Naive thymus-derived CD4-positive, alpha-beta T cell (primary cell): ENCODE measurements around the gene CIBAR2. TPM values are rescaled to one million over a fixed set of nuclear protein-coding genes. Genes with fewer than 3 reads are reported as not detected.

Experiments
- ATAC-seq: fragments of 150-1000 bp; cut with Tn5 transposase; 2 replicates; pipeline ENCODE4 v1.10.0; 2021; ENCODE audit warnings: mild to moderate bottlenecking, moderate library complexity
- CTCF ChIA-PET: fragments of 350-600 bp; sonication (Branson Sonifier 250); formaldehyde crosslinking; loops from one replicate; lab custom pipeline; 2021; ENCODE audit warnings: antibody characterized with exemption; lab: Charles Lee
- POLR2A ChIA-PET: fragments of 350-600 bp; sonication (Branson Sonifier 250); formaldehyde crosslinking; loops from one replicate; lab custom pipeline; 2021; ENCODE audit warnings: antibody characterized with exemption, inconsistent platforms; lab: Charles Lee
- DNase-seq, 9 donors: peaks; one replicate each; pipeline versions ENCODE4 v3.0.0 to v3.0.0-alpha.2; 2020 to 2022; ENCODE audit warnings: mixed read lengths in 1 of 9
- H3K27ac ChIP-seq: one replicate; pipeline ENCODE4 v1.7.0; 2013; ENCODE audit warnings: mild to moderate bottlenecking, low read depth, low read length, moderate library complexity
- H3K27me3 ChIP-seq, 2 donors: one replicate each; pipeline ENCODE4 v1.7.0; 2013; ENCODE audit warnings: low read length in 2 of 2, mild to moderate bottlenecking in 2 of 2, moderate library complexity in 2 of 2; ENCODE audit not compliant: control insufficient read depth in 2 of 2, insufficient read depth in 2 of 2
- H3K36me3 ChIP-seq, 3 experiments: 1 replicate in 2 of 3; 2 replicates in 1 of 3; pipeline ENCODE4 v1.7.0; 2013; ENCODE audit warnings: low read length in 3 of 3, mild to moderate bottlenecking in 3 of 3, moderate library complexity in 1 of 3; ENCODE audit not compliant: insufficient read depth in 3 of 3, control insufficient read depth in 2 of 3
- H3K4me1 ChIP-seq, 2 donors: one replicate each; pipeline ENCODE4 v1.7.0; 2013; ENCODE audit warnings: low read length in 2 of 2, mild to moderate bottlenecking in 2 of 2, moderate library complexity in 1 of 2; ENCODE audit not compliant: control insufficient read depth in 2 of 2, insufficient read depth in 2 of 2
- H3K4me3 ChIP-seq: 2 replicates; pipeline ENCODE4 v1.7.0; 2013; ENCODE audit warnings: mild to moderate bottlenecking, low read length
- H3K9me3 ChIP-seq, 3 experiments: 1 replicate in 2 of 3; 2 replicates in 1 of 3; pipeline ENCODE4 v1.7.0; 2013; ENCODE audit warnings: low read length in 3 of 3; ENCODE audit not compliant: control insufficient read depth in 2 of 3
- H3K27ac Mint-ChIP-seq, 9 donors: one replicate each; pipeline ENCODE4 v1.8.0; 2020 to 2022; ENCODE audit warnings: mixed read lengths in 9 of 9, mild to moderate bottlenecking in 8 of 9, moderate library complexity in 5 of 9, inconsistent platforms in 2 of 9
- H3K27me3 Mint-ChIP-seq, 5 donors: one replicate each; pipeline ENCODE4 v1.8.0; 2021 to 2022; ENCODE audit warnings: mixed read lengths in 5 of 5, mild to moderate bottlenecking in 1 of 5
- H3K36me3 Mint-ChIP-seq, 5 donors: one replicate each; pipeline ENCODE4 v1.8.0; 2020 to 2022; ENCODE audit warnings: mixed read lengths in 5 of 5, mild to moderate bottlenecking in 3 of 5, inconsistent platforms in 1 of 5
- H3K4me1 Mint-ChIP-seq, 7 donors: one replicate each; pipeline ENCODE4 v1.8.0; 2020 to 2022; ENCODE audit warnings: mixed read lengths in 7 of 7, mild to moderate bottlenecking in 3 of 7, inconsistent platforms in 1 of 7
- H3K4me3 Mint-ChIP-seq, 10 donors: one replicate each; pipeline ENCODE4 v1.8.0; 2020 to 2022; ENCODE audit warnings: mild to moderate bottlenecking in 10 of 10, mixed read lengths in 10 of 10, moderate library complexity in 6 of 10, inconsistent platforms in 2 of 10
- H3K9me3 Mint-ChIP-seq, 11 donors: one replicate each; pipeline ENCODE4 v1.8.0; 2020 to 2022; ENCODE audit warnings: mixed read lengths in 11 of 11, mild to moderate bottlenecking in 4 of 11, inconsistent platforms in 1 of 11, moderate library complexity in 1 of 11
- intact Hi-C, 2 donors: fragments of 100-400 bp; cut with micrococcal nuclease; formaldehyde crosslinking; loops; one replicate each; pipeline ENCODE4 v1.15.1; 2023
- polyA plus RNA-seq, 2 donors: library from polyadenylated mRNA; unstranded; fragments of 300-500 nt; fragmentation: Illumina TruSeq; gene quantifications; one replicate each; pipeline ENCODE4 v1.2.3, GENCODE V29; 2021
- total RNA-seq, 6 experiments: library from RNA in 5 of 6; stranded (reverse) in 5 of 6; gene quantifications; 1 replicate in 5 of 6; 2 replicates in 1 of 6; pipeline ENCODE4 v1.2.3 and lab custom pipeline; 2021 to 2026

The CIBAR2 gene
- total and polyA plus RNA-seq, 7 experiments from 2014 or later, result not detected

DNA sequence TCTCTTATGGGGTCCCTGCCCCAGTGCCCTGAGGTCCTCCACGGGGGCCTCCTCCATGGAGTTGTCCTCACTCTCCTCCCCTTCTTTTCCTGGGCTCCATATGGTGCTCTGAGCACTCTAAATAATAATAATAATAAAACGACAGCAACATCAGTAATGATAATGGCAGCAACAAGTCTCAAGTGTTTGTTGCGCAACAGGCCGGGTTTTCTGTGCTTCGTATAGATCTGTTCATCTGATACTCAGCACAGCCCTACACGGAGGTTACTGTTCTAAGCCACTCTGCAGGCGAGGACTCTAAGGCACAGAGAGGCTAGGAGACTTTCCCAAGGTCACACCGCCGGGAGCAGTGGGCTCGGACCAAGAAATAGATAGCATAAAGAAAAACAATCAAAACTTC, 13.7 kb downstream of the CIBAR2 start:
- H3K27ac Mint-ChIP-seq, result peak overlapping the region in 3 of 9 donors; percentile 32 to 74 (median 52)
- no peak overlapping the region for H3K4me3 ChIP-seq
- CTCF ChIA-PET, result no interaction called here
- DNase-seq (no peak), ATAC-seq (no peak)
- H3K9me3 ChIP-seq, result no peaks in the 10 kb centered on the region
- H3K27me3 Mint-ChIP-seq, result no peaks in the 10 kb centered on the region
- H3K27me3 ChIP-seq, result no peaks in the 10 kb centered on the region
- peaks cover 7 to 25% (median 23%) of the 10 kb centered on the region in 7 donors for H3K4me1 Mint-ChIP-seq
- no peaks in the 10 kb centered on the region for H3K9me3 Mint-ChIP-seq
- peaks cover 6 to 21% of the 10 kb centered on the region in 2 donors for H3K4me1 ChIP-seq
- H3K27ac ChIP-seq, result no peak overlapping the region
- H3K36me3 ChIP-seq, result no peaks in the 10 kb centered on the region
- H3K4me3 Mint-ChIP-seq, result no peak overlapping the region
- no peaks in the 10 kb centered on the region for H3K36me3 Mint-ChIP-seq
- intact Hi-C loops, result no loop called here
- POLR2A ChIA-PET, result interaction anchor here (1.1 kb wide), 1 partner anchor 581 kb away, joined by 3 read pairs; no protein-coding TSS in a partner anchor

- H3K4me1 Mint-ChIP-seq, result peaks cover under 1 to 11% (median 7%) of the 10 kb centered on the region in 7 donors
- H3K36me3 ChIP-seq, result no peaks in the 10 kb centered on the region
- no peaks in the 10 kb centered on the region for H3K36me3 Mint-ChIP-seq
- no peak overlapping the region for H3K4me3 ChIP-seq
- H3K9me3 Mint-ChIP-seq, result no peaks in the 10 kb centered on the region
- CTCF ChIA-PET, result no interaction called here
- H3K27me3 Mint-ChIP-seq, result no peaks in the 10 kb centered on the region
- no peak overlapping the region for H3K27ac ChIP-seq
- intact Hi-C loops, result no loop called here
- DNase-seq (no peak), ATAC-seq (no peak)
- H3K27ac Mint-ChIP-seq, result no peak overlapping the region
- H3K9me3 ChIP-seq, result no peaks in the 10 kb centered on the region
- no peaks in the 10 kb centered on the region for H3K27me3 ChIP-seq
- POLR2A ChIA-PET, result interaction anchor here (1.3 kb wide), 1 partner anchor 41 kb away, joined by 3 read pairs; no protein-coding TSS in a partner anchor
- peaks cover 0 to 5% of the 10 kb centered on the region in 2 donors for H3K4me1 ChIP-seq
- H3K4me3 Mint-ChIP-seq, result no peak overlapping the region
Observed at GRCh38 chr16:85096921-85097320, 15.4 kb downstream of the CIBAR2 start.

- CTCF ChIA-PET, result no interaction called here
- H3K4me1 Mint-ChIP-seq, result peaks cover 0 to 17% (median 11%) of the 10 kb centered on the region in 7 donors
- intact Hi-C loops, result no loop called here
- ATAC-seq, result no peak
- Histone ChIP-seq H3K27ac (no peak overlapping the region), H3K27me3 (no peaks in the 10 kb centered on the region), H3K9me3 (no peaks in the 10 kb centered on the region), H3K4me3 (no peak overlapping the region), H3K36me3 (no peaks in the 10 kb centered on the region), H3K4me1 (peaks cover 0 to under 1% of the 10 kb centered on the region in 2 donors)
- H3K4me3 Mint-ChIP-seq, result no peak overlapping the region
- no peaks in the 10 kb centered on the region for H3K27me3 Mint-ChIP-seq
- H3K27ac Mint-ChIP-seq, result peak overlapping the region in 1 of 9 donors; percentile 36
- POLR2A ChIA-PET, result interaction anchor here (0.7 to 1.1 kb wide), 2 partner anchors 10 to 39 kb away, joined by 3 to 5 read pairs; no protein-coding TSS in a partner anchor
- no peaks in the 10 kb centered on the region for H3K36me3 Mint-ChIP-seq
- no peaks in the 10 kb centered on the region for H3K9me3 Mint-ChIP-seq
- DNase-seq, result no peak
Observed at GRCh38 chr16:85094812-85095211, 17.5 kb downstream of the CIBAR2 start.

DNA sequence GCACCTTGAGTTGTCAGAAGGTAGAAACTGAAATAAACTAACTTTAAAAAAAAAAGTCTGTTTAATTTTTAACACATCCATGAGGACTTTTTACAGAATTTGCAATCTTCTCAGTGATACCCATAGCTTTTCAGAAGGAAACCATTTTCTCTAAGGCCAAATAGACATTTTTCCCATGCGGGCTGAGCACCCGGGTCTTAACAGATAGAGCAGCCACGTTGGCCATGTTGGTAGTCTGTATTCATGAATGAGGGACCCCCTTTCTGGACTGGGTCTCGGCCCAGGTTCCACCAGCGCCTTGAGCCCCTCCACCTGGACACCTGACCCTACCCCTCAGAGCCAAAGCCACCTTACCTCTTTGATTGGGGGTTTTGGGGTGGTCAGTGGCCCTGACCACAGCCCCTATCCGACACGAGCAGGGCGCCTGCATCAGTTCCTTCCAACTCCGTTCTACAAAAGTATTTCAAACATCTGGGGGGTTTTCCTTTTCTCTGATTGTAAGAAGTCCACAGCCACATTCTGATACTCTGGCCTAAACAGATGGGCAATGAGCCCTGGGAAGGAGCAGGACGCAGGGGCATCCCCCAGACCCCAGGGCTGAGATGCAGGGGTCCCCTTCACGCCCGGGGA, 18.0 kb downstream of the CIBAR2 start:
- no peak overlapping the region for H3K4me3 Mint-ChIP-seq

DNA sequence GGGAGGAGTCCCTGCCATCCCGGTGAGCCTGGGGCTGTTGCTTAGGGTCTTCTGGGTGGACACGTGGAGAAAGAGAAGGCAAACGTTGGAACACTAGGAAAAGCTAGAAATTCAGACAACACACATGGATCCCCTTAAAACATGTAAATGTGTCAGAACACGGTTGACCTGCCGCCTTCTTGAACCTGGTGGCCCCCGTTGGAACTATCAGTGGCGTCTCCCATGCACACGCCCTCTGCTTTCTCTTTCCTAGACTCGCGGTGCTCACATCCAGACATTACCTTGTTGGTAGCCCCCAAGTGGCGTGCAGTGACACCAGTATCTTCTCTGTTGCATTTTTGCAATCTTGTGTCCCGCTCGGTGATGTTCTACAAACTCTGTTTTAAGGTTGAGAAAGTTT, 18.6 kb downstream of the CIBAR2 start:
- Mint-ChIP-seq H3K4me3 (no peak overlapping the region), H3K36me3 (peaks cover 0 to 3% (median 0%) of the 10 kb centered on the region in 5 donors), H3K4me1 (peaks cover 0 to 18% (median 11%) of the 10 kb centered on the region in 7 donors), H3K27ac (peak overlapping the region in 3 of 9 donors; percentile 28 to 54 (median 36)), H3K9me3 (no peaks in the 10 kb centered on the region), H3K27me3 (no peaks in the 10 kb centered on the region)
- Histone ChIP-seq H3K4me1 (no peaks in the 10 kb centered on the region), H3K27me3 (no peaks in the 10 kb centered on the region), H3K9me3 (no peaks in the 10 kb centered on the region), H3K27ac (no peak overlapping the region), H3K36me3 (peaks cover 0 to 9% (median 0%) of the 10 kb centered on the region in 3 experiments), H3K4me3 (no peak overlapping the region)
- DNase-seq, result no peak
- ChIA-PET POLR2A (no interaction called here), CTCF (interaction anchor here (0.6 kb wide), 1 partner anchor 51 kb away, joined by 3 read pairs; no protein-coding TSS in a partner anchor)
- intact Hi-C loops, result no loop called here
- no peak for ATAC-seq

More for the DNA sequence above, 18.0 kb downstream of the CIBAR2 start:
- Histone ChIP-seq H3K9me3 (no peaks in the 10 kb centered on the region), H3K27me3 (no peaks in the 10 kb centered on the region), H3K4me3 (no peak overlapping the region), H3K4me1 (no peaks in the 10 kb centered on the region), H3K27ac (no peak overlapping the region), H3K36me3 (peaks cover 0 to 3% (median 0%) of the 10 kb centered on the region in 3 experiments)
- DNase-seq (no peak), ATAC-seq (no peak)
- ChIA-PET POLR2A (interaction anchor here (1.1 kb wide), 1 partner anchor 38 kb away, joined by 3 read pairs; no protein-coding TSS in a partner anchor), CTCF (no interaction called here)
- Mint-ChIP-seq H3K27me3 (no peaks in the 10 kb centered on the region), H3K27ac (peak overlapping the region in 1 of 9 donors; percentile 54), H3K36me3 (no peaks in the 10 kb centered on the region), H3K4me1 (peaks cover 0 to 18% (median 11%) of the 10 kb centered on the region in 7 donors), H3K9me3 (no peaks in the 10 kb centered on the region)
- intact Hi-C loops, result no loop called here

- Mint-ChIP-seq H3K27me3 (no peaks in the 10 kb centered on the region), H3K4me1 (peaks cover 0 to 18% (median 11%) of the 10 kb centered on the region in 7 donors), H3K9me3 (no peaks in the 10 kb centered on the region), H3K4me3 (no peak overlapping the region), H3K36me3 (peaks cover 0 to 3% (median 0%) of the 10 kb centered on the region in 5 donors), H3K27ac (no peak overlapping the region)
- Histone ChIP-seq H3K27ac (no peak overlapping the region), H3K4me1 (no peaks in the 10 kb centered on the region), H3K9me3 (no peaks in the 10 kb centered on the region), H3K27me3 (no peaks in the 10 kb centered on the region), H3K36me3 (peaks cover 0 to 17% (median 0%) of the 10 kb centered on the region in 3 experiments), H3K4me3 (no peak overlapping the region)
- no peak for ATAC-seq
- DNase-seq, result no peak
- ChIA-PET CTCF (no interaction called here), POLR2A (no interaction called here)
- intact Hi-C loops, result no loop called here
Observed at GRCh38 chr16:85092851-85093250, 19.4 kb downstream of the CIBAR2 start.
